ENCODE data around the gene COX11.

The COX11 gene

DNA sequence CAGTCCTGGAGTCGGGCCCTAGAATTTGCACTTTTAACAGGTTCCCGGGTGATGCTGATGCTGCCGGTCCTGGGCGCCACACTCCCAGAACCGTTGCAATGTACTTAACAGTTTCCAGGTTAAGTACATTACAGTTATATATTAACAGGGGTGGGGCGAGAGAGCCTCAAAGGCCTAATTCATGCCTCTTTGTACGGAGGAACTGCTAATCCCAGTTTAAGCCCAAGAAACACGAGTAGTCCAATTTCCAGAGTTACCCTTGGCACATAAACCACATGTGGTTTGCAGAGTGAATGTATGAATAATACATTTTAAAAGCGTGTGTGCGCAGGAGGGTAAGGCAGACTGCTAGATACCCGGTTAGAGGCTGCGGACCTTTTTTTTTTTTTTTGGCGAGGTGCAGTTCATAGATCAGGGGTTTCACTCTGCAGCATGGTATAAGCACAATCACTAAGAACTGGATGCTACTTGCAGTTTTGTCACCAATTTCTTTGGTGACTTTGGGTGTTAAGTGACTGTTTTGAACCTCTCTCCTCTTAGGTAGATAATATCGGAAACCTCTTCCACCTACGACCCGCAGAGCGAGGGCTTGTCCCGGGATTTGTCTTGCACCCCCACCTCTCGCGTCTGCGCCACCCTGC is 713 bp downstream of the COX11 start:
- Histone ChIP-seq H3K79me2 (ENCODE audit: control insufficient read depth, insufficient read depth, low read length, poor library complexity) (peaks cover 8% of the 10 kb centered on the region), H2BK5ac (ENCODE audit: low read depth, low read length, poor library complexity) (no peak overlapping the region), H4K91ac (ENCODE audit: low read depth, low read length) (no peak overlapping the region), H3K4me3 (ENCODE audit: low read depth, low read length) (peak overlapping the region; percentile 93), H3K9ac (ENCODE audit: low read length) (peak overlapping the region; percentile 98), H2BK120ac (ENCODE audit: insufficient read depth, low read length, poor library complexity) (peak overlapping the region; percentile 3), H3K27ac (ENCODE audit: low read depth, low read length) (no peak overlapping the region), H2AFZ (ENCODE audit: insufficient read depth, low read length, poor library complexity) (peak overlapping the region; percentile 90), H3K4me2 (ENCODE audit: low read length) (peak overlapping the region; percentile 67), H2BK12ac (ENCODE audit: low read length) (no peak overlapping the region), H4K8ac (ENCODE audit: low read depth, low read length) (peak overlapping the region; percentile 91), H3K79me1 (ENCODE audit: low read length) (peaks cover 8% of the 10 kb centered on the region), H2AK5ac (ENCODE audit: low read length) (no peak overlapping the region), H3K14ac (ENCODE audit: low read length) (no peak overlapping the region), H3K18ac (ENCODE audit: low read length) (peak overlapping the region; percentile 94), H3K23ac (ENCODE audit: low read length) (no peak overlapping the region), H3K4ac (ENCODE audit: low read depth, low read length) (peak overlapping the region; percentile 95), H3K9me3 (ENCODE audit: insufficient read depth, low read depth, low read length) (no peaks in the 10 kb centered on the region), H3K27me3 (ENCODE audit: insufficient read depth, low read length) (no peaks in the 10 kb centered on the region), H3K36me3 (ENCODE audit: control insufficient read depth in 1 of 2, insufficient read depth in 2 of 2, low read length in 2 of 2) (peaks cover 0 to 4% of the 10 kb centered on the region in 2 experiments), H4K12ac (ENCODE audit: low read depth, low read length) (no peak overlapping the region), H3K4me1 (ENCODE audit: control insufficient read depth in 1 of 2, insufficient read depth in 2 of 2, low read length in 2 of 2) (peaks cover 0 to 4% of the 10 kb centered on the region in 2 experiments)
- no CpG with 5 or more reads among the region's 21 CpGs for WGBS (ENCODE audit: extremely low coverage, insufficient coverage, insufficient read length)
- peak; percentile 4 to 28 for DNase-seq

DNA sequence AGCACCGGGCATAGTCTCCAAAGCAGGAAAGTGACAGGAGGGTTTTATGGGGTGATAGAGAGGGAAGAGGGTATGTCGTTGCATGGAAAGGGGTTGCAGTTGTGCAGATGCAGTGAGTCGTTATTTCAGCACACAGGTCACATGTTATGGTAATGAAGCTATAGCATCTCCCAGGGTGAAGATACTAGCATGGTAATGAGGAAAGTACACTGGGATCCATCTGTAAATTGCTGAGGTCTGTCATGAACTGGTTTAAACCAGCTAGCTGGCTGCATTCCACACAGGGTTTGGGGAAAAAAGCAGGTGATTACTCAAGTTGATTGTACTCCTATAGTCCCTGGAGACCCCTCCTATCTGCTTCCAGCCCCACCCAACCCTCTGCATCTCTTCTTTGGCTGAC is 11.7 kb downstream of the COX11 start:
- 100% methylated on average over 1 of the region's 3 CpGs for WGBS (ENCODE audit: extremely low coverage, insufficient coverage, insufficient read length)

DNA sequence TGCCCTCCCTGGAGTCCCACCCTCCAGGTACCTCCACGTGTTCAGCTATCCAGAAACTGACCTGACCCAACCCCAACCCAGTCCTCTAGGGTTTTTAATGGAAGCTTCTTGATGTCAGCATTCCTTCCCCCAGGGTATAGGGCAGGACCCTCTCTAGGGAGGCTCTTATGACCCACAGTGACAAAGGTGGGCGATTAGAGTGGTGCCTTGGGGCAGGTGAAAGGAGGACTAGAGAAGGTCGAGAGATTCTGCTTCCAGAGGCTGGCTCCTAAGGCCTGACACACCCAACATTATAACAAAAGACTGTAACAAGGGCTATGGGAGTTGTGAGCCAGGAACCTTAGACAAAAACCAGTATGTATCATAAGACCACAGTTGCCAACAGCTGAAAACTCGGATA is 17.2 kb downstream of the COX11 start:
- H3K9me3 ChIP-seq (ENCODE audit: insufficient read depth, low read depth, low read length), result no peaks in the 10 kb centered on the region
- H4K12ac ChIP-seq (ENCODE audit: low read depth, low read length), result no peak overlapping the region
- no CpG with 5 or more reads among the region's 4 CpGs for WGBS (ENCODE audit: extremely low coverage, insufficient coverage, insufficient read length)
- H3K79me2 ChIP-seq (ENCODE audit: control insufficient read depth, insufficient read depth, low read length, poor library complexity), result no peaks in the 10 kb centered on the region
- H3K4me2 ChIP-seq (ENCODE audit: low read length), result no peak overlapping the region
- no peak overlapping the region for H3K9ac ChIP-seq (ENCODE audit: low read length)
- no peak overlapping the region for H3K14ac ChIP-seq (ENCODE audit: low read length)
- peaks cover 0 to 3% of the 10 kb centered on the region in 2 experiments for H3K4me1 ChIP-seq (ENCODE audit: control insufficient read depth in 1 of 2, insufficient read depth in 2 of 2, low read length in 2 of 2)
- no peak overlapping the region for H2BK120ac ChIP-seq (ENCODE audit: insufficient read depth, low read length, poor library complexity)
- no peak overlapping the region for H3K18ac ChIP-seq (ENCODE audit: low read length)
- H2AFZ ChIP-seq (ENCODE audit: insufficient read depth, low read length, poor library complexity), result no peak overlapping the region
- H3K27me3 ChIP-seq (ENCODE audit: insufficient read depth, low read length), result no peaks in the 10 kb centered on the region
- no peak overlapping the region for H2BK12ac ChIP-seq (ENCODE audit: low read length)
- no peak for DNase-seq
- no peaks in the 10 kb centered on the region for H3K79me1 ChIP-seq (ENCODE audit: low read length)
- H3K36me3 ChIP-seq (ENCODE audit: control insufficient read depth in 1 of 2, insufficient read depth in 2 of 2, low read length in 2 of 2), result peaks cover 8 to 17% of the 10 kb centered on the region in 2 experiments
- H3K4me3 ChIP-seq (ENCODE audit: low read depth, low read length), result no peak overlapping the region
- no peak overlapping the region for H3K23ac ChIP-seq (ENCODE audit: low read length)
- H4K91ac ChIP-seq (ENCODE audit: low read depth, low read length), result no peak overlapping the region
- H3K27ac ChIP-seq (ENCODE audit: low read depth, low read length), result no peak overlapping the region
- H2BK5ac ChIP-seq (ENCODE audit: low read depth, low read length, poor library complexity), result no peak overlapping the region
- H4K8ac ChIP-seq (ENCODE audit: low read depth, low read length), result no peak overlapping the region
- H2AK5ac ChIP-seq (ENCODE audit: low read length), result no peak overlapping the region
- H3K4ac ChIP-seq (ENCODE audit: low read depth, low read length), result no peak overlapping the region

More for the DNA sequence above, 11.7 kb downstream of the COX11 start:
- Histone ChIP-seq H2BK5ac (ENCODE audit: low read depth, low read length, poor library complexity) (no peak overlapping the region), H2BK12ac (ENCODE audit: low read length) (no peak overlapping the region), H2BK120ac (ENCODE audit: insufficient read depth, low read length, poor library complexity) (no peak overlapping the region), H3K4me1 (ENCODE audit: control insufficient read depth in 1 of 2, insufficient read depth in 2 of 2, low read length in 2 of 2) (no peaks in the 10 kb centered on the region), H3K79me2 (ENCODE audit: control insufficient read depth, insufficient read depth, low read length, poor library complexity) (no peaks in the 10 kb centered on the region), H3K4me3 (ENCODE audit: low read depth, low read length) (peak overlapping the region; percentile 40), H3K14ac (ENCODE audit: low read length) (no peak overlapping the region), H4K8ac (ENCODE audit: low read depth, low read length) (no peak overlapping the region), H2AFZ (ENCODE audit: insufficient read depth, low read length, poor library complexity) (no peak overlapping the region), H3K9ac (ENCODE audit: low read length) (peak overlapping the region; percentile 47), H2AK5ac (ENCODE audit: low read length) (no peak overlapping the region), H3K4me2 (ENCODE audit: low read length) (no peak overlapping the region), H3K23ac (ENCODE audit: low read length) (no peak overlapping the region), H3K9me3 (ENCODE audit: insufficient read depth, low read depth, low read length) (no peaks in the 10 kb centered on the region), H3K4ac (ENCODE audit: low read depth, low read length) (no peak overlapping the region), H3K18ac (ENCODE audit: low read length) (no peak overlapping the region), H4K91ac (ENCODE audit: low read depth, low read length) (no peak overlapping the region), H3K27me3 (ENCODE audit: insufficient read depth, low read length) (no peaks in the 10 kb centered on the region), H3K79me1 (ENCODE audit: low read length) (no peaks in the 10 kb centered on the region), H4K12ac (ENCODE audit: low read depth, low read length) (no peak overlapping the region), H3K36me3 (ENCODE audit: control insufficient read depth in 1 of 2, insufficient read depth in 2 of 2, low read length in 2 of 2) (peaks cover 15 to 19% of the 10 kb centered on the region in 2 experiments), H3K27ac (ENCODE audit: low read depth, low read length) (no peak overlapping the region)
- DNase-seq, result no peak

DNA sequence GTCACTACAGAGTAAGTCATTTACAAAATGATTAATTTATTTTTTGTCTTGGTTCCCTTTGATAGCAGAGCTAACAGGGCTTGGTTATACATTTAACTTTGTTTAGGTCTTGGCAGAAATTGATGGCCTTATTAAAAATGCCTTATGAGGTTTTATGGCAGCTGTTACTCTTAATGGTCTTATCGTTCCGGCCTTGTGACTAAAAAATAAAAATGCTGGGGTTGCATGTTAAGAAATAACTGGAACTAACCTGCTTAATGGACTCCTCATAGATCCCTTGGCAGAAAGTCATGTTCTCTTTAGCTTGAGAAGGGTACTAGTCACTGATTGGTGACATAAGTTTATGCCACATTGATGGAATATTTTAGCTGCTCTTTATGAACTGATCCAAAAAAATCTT is 18.3 kb downstream of the COX11 start:
- WGBS (ENCODE audit: extremely low coverage, insufficient coverage, insufficient read length), result no CpG with 5 or more reads among the region's 2 CpGs
- Histone ChIP-seq H3K23ac (ENCODE audit: low read length) (no peak overlapping the region), H2BK120ac (ENCODE audit: insufficient read depth, low read length, poor library complexity) (no peak overlapping the region), H2AFZ (ENCODE audit: insufficient read depth, low read length, poor library complexity) (no peak overlapping the region), H3K4me3 (ENCODE audit: low read depth, low read length) (no peak overlapping the region), H3K79me2 (ENCODE audit: control insufficient read depth, insufficient read depth, low read length, poor library complexity) (no peaks in the 10 kb centered on the region), H4K91ac (ENCODE audit: low read depth, low read length) (no peak overlapping the region), H3K4me1 (ENCODE audit: control insufficient read depth in 1 of 2, insufficient read depth in 2 of 2, low read length in 2 of 2) (peaks cover 0 to 3% of the 10 kb centered on the region in 2 experiments), H3K4ac (ENCODE audit: low read depth, low read length) (no peak overlapping the region), H2BK12ac (ENCODE audit: low read length) (no peak overlapping the region), H3K79me1 (ENCODE audit: low read length) (no peaks in the 10 kb centered on the region), H3K4me2 (ENCODE audit: low read length) (no peak overlapping the region), H3K27me3 (ENCODE audit: insufficient read depth, low read length) (no peaks in the 10 kb centered on the region), H4K12ac (ENCODE audit: low read depth, low read length) (no peak overlapping the region), H4K8ac (ENCODE audit: low read depth, low read length) (no peak overlapping the region), H3K27ac (ENCODE audit: low read depth, low read length) (no peak overlapping the region), H2BK5ac (ENCODE audit: low read depth, low read length, poor library complexity) (no peak overlapping the region), H3K9ac (ENCODE audit: low read length) (no peak overlapping the region), H3K36me3 (ENCODE audit: control insufficient read depth in 1 of 2, insufficient read depth in 2 of 2, low read length in 2 of 2) (peaks cover 8 to 15% of the 10 kb centered on the region in 2 experiments), H2AK5ac (ENCODE audit: low read length) (no peak overlapping the region), H3K14ac (ENCODE audit: low read length) (no peak overlapping the region), H3K18ac (ENCODE audit: low read length) (no peak overlapping the region), H3K9me3 (ENCODE audit: insufficient read depth, low read depth, low read length) (no peaks in the 10 kb centered on the region)
- DNase-seq, result no peak
